HG03469 (cell line): ENCODE results near the gene CARM1.

ENCODE experiments used
- ATAC-seq: cut with Tn5 transposase; IDR thresholded peaks from one replicate; pipeline ENCODE4 v1.9.1; 2021; ENCODE audit warnings: mild to moderate bottlenecking, moderate library complexity, moderate number of reproducible peaks; ENCODE audit not compliant: unreplicated experiment

The CARM1 gene

DNA sequence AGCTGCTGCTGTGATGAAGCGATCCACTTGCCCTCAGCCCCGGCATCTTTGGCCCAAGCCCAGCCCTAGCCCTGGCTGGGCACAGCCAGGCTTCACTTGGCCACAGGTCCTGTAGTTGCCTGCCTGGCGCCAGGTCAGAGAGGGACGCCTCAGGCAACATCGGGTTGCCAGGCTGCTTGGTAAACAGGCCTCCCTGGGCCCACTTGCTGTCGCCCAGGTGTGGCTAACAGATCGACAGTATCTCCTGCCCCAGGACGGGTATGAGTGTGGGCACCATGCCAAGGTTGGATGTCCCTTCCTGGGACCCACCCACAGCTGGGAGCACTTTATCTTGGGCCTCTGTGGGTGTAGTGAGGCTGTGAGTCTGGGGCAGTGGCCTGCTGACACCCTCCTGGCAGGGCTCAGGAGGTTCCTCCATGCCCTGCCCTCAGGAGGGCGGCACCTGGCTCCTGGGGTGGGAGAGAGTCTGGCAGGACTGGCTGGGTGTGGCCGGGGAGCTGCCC is 27.8 kb downstream of the CARM1 start:
- no peak for ATAC-seq

- no peak for ATAC-seq
Observed at GRCh38 chr19:10907925-10908324, 36.6 kb downstream of the CARM1 start.

DNA sequence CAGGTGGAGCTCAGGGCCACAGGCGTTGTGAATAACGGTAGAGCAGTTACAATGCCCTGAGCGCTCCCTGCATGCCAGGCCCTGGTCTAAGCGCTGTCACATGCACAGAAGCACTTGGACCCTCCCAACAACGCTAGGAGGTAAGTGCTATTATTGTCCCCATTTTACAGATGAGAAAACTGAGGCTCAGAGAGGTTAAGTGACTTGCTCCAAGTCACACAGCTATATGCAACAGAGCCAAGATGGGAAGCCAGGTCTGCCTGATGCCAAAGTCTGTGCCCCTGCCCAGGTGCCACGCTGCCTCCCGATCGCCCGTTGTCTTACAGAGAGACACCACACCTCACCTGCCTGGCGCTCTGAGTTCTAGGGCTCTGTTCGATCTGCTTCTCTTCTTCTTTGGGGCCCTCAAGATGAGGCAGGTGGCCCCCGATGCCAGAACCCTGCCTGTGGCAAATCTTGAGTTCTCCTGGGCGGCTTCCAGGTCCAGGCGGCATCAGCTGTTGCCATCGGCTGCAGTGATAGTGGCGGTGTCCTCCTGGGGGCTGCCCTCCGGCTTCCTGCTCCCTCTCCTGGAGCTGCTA is 37.1 kb downstream of the CARM1 start:
- no peak for ATAC-seq

DNA sequence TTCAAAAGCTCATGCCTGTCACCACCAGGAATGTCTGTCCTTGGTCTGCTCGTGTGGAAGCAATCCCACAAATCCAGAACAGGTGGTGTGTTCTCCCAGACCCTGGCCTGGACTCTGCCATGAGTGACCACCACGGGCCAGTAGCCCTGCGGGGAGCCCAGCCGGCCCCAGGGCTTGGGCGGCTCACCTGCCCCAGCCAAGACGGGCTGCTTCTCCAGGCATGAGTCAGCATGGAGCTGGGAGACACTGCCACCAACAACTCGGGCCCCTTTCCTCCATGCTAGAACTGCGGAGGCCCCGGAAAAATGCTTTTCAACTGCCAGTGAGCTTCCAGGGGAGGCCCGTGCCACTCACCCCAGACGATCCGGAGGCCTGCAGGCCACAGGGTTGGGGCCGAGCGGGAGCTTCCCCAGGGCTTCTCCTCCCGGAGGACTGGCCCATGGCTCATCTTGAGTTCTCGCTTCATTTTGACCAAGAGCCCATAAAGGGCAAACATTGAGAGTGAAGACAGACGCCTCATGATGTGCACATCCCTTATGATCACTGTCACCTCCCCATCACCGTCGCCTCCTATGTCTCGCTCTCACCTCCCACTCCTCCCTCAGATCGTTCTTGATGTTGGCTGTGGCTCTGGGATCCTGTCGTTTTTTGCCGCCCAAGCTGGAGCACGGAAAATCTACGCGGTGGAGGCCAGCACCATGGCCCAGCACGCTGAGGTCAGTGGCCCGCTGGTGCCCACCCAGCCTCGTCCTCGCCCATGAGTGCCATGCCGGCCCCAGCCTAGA is 40.4 kb downstream of the CARM1 start:
- ATAC-seq, result no peak

DNA sequence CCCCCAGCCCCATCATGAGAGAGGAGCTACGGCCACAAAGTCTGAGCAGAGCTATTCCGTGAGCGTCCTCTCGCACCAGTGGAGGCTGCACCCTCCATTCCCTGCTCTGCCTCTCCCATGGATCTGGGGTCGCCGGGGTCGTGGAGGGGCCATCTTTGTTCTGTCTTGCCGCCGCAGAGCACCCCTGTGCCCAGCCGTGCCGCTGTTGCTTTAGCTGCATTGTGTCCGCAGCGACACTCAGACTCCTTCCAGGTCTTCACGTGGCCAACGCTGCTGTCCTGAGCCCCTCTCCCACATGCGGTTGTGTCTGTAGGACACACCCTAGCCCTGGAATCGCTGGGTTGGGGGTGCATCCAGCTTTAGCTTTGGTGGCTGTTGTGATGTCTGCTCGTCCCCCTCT is 41.3 kb downstream of the CARM1 start:
- no peak for ATAC-seq

DNA sequence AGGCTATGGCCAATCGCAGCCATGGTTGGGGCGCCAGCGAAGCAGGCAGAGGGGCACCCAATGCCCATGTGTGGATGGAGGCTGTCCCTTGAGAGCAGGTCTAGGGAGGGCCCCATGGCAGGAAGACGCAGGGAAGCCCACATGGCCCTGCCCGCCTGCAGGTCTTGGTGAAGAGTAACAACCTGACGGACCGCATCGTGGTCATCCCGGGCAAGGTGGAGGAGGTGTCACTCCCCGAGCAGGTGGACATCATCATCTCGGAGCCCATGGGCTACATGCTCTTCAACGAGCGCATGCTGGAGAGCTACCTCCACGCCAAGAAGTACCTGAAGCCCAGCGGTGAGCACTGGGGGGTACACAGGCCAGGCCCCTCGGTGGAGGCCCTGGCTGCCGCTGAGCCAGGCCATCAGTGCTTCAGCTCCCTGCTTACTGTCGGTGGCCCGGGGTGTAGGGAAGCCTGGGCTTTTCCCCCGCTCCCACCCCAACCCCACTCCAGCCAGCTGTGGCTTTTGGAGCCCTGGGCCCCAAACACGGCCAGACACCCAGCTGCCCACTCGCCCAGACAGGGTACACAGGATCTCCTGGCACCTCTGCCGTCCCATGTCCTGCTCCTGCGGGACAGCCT is 42.5 kb downstream of the CARM1 start:
- no peak for ATAC-seq

DNA sequence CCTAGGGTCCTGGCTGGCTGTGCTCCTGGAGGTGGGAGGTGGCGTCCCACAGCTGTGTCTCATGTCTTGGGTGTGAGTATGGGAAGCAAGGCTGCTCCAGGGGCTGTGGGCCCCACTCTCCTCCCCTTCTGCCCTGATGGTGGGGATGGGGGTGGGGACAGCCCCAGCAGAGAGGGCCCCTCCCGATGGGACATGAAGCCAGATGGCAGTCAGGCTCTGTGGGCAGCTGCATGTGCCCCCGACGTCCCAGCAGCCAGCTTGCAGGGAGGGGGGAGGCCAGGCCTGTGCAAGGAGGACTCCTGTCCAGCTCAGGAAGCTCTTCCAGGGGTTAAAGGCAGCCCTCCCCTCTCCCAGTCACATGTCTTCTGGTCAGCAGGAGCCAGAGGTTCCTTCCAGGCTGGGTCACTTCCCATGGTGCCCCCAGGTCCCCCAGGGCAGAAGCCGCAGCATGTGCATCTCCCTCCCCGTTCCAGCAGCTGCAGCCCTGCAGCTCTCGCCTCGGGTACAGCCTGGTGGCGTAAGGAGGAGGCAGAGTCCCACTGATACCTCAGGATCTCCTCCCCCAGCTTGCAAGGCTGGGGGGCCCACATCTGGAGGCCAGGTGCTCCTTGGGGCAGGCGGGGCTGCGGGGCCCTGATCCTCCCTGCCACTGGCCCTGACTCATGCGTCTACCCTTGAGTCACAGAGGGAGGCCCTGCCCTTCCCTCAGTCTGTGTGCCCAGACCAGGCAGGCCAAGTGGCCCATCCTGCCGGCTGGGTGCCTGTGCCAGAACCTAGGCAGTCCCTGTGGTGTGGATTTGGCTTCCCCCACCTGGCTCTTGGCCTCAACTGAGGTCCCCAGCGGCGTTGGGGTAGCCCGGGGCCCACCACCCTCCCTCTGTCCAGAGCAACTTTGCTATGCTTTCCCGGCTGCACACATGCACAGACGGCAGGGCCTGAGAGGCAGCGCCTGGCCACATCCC is 44.1 kb downstream of the CARM1 start:
- no peak for ATAC-seq

DNA sequence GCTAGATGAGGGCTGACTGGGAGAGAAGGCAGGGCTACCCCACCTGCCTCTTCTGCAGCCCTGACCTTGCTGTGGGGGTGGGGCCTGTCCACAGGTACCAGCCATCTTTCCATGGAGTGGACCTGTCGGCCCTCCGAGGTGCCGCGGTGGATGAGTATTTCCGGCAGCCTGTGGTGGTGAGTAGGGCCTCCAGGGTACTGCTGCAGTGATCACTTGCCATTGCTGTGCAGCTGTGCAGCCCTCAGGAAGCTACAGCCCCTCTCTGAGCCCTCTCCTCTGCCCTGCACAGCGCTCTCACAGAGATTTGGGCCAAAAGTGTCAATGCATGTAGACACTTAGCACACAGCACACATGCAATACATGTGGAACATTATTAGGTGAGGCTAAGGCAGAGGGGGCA is 45.2 kb downstream of the CARM1 start:
- no peak for ATAC-seq

- ATAC-seq, result no peak
Observed at GRCh38 chr19:10918359-10918758, 47.0 kb downstream of the CARM1 start.

DNA sequence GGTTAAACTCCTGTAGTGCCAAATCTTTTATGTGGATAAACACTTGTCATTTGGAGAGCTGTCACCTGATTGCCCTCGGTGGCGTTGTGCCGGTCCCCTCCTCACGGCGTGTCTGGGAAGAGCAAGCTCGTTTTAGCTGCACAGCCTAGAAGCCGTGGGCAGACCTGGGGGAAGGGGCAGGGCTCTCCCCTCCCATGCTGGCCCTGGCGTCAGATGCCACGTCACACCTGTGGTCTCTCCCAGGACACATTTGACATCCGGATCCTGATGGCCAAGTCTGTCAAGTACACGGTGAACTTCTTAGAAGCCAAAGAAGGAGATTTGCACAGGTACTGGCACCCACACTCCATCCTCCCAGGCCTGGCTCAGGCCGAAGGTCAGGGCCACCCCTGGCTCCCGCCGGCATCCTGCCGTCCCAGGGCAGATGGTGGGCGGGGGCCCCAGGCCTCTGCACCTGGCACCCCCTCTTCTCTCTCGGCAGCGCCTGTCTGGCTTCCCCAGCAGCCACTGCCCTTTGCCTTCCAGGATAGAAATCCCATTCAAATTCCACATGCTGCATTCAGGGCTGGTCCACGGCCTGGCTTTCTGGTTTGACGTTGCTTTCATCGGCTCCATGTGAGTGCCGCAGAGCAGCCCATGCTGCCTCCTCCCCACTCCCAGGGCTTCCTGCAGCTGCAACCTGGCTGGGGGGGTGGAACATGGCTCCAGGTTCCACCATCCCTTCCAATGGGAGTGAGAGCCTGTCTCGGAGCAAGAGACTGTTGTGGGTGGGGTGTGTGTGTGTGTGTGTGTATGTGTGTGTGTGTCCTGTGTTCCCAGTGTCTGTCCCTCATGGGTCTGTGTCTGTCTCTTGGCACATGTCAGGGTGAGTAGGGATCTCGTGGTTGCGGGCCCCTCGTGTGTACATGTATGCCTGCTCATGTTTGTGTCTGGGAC is 48.3 kb downstream of the CARM1 start:
- ATAC-seq, result no peak

DNA sequence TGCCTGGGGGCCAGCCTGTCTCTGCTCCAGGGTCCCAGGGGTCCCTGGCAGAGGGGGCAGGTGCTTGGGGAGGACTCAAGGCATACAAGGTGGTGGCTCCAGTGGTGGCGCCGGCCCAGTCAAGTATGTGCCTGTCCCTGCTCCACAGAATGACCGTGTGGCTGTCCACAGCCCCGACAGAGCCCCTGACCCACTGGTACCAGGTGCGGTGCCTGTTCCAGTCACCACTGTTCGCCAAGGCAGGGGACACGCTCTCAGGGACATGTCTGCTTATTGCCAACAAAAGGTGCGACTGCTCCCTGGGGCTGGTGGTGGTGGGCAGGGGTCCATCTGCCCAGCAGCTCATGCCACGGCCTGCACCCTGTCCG is 48.9 kb downstream of the CARM1 start:
- ATAC-seq, result no peak

DNA sequence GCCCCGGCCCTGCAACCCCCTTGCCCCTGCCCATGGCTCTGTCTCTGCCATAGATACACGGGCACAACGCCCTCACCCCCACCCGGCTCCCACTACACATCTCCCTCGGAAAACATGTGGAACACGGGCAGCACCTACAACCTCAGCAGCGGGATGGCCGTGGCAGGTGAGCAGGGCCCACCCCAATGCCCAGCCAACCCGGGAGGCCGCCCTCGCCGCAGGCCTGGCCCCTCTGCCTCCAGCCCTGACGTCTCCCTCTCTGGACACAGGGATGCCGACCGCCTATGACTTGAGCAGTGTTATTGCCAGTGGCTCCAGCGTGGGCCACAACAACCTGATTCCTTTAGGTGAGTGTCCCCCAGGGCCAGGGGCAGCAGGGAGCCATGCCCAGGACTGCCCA is 49.4 kb downstream of the CARM1 start:
- no peak for ATAC-seq

- ATAC-seq, result no peak
Observed at GRCh38 chr19:10921199-10921909, 50.0 kb downstream of the CARM1 start.

DNA sequence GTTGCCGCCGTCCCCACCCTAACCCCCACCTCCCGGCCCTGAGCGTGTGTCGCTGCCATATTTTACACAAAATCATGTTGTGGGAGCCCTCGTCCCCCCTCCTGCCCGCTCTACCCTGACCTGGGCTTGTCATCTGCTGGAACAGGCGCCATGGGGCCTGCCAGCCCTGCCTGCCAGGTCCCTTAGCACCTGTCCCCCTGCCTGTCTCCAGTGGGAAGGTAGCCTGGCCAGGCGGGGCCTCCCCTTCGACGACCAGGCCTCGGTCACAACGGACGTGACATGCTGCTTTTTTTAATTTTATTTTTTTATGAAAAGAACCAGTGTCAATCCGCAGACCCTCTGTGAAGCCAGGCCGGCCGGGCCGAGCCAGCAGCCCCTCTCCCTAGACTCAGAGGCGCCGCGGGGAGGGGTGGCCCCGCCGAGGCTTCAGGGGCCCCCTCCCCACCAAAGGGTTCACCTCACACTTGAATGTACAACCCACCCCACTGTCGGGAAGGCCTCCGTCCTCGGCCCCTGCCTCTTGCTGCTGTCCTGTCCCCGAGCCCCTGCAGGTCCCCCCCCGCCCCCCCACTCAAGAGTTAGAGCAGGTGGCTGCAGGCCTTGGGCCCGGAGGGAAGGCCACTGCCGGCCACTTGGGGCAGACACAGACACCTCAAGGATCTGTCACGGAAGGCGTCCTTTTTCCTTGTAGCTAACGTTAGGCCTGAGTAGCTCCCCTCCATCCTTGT is 50.7 kb downstream of the CARM1 start:
- ATAC-seq, result no peak

GRCh38 chr19:10922638-10923014 is 51.3 kb downstream of the CARM1 start:
- ATAC-seq, result no peak

GRCh38 chr19:10923260-10924112 is 52.1 kb downstream of the CARM1 start:
- no peak for ATAC-seq

DNA sequence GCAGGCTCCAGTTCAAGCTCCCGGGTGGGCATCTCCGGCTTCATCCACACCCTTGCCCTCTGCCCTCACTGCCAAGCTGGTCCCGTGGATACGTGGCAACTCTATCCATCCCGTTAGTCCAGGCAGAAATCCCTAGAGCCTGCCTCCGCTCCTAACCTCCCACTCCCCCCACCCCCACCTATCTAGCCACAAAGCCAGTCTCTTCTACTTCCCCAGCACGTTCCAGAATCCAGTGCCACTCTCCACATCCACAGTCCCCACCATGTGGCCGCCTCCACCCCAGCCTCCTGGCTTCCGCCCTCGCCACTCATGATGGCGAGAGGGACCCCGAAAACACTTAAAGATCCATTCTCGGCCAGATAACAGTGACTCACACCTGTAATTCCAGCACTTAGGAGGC is 53.2 kb downstream of the CARM1 start:
- no peak for ATAC-seq
